A549 (cell line): ENCODE data around the gene HBG1. TPM values are rescaled to one million over a fixed set of nuclear protein-coding genes. Genes with fewer than 3 reads are reported as not detected.

Source experiments
- ATAC-seq, 2 experiments: fragments of 200-7000 bp in 1 of 2; fragments of >200 bp in 1 of 2; cut with Nextera tagmentation in 1 of 2; cut with Tn5 transposase in 1 of 2; 3 replicates each; pipeline versions ENCODE4 v1.8.0 to v1.9.1; 2018 to 2020; ENCODE audit warnings: mild to moderate bottlenecking in 1 of 2, moderate library complexity in 1 of 2
- CTCF ChIA-PET: fragments of 300-600 bp; sonication (Branson Sonifier 250); formaldehyde crosslinking; extraction: SDS; loops from one replicate; lab custom pipeline; 2021; ENCODE audit warnings: antibody characterized with exemption, inconsistent platforms; lab: Yijun Ruan, JAX
- POLR2A ChIA-PET: fragments of 350-600 bp; formaldehyde crosslinking; extraction: SDS; loops from one replicate; lab custom pipeline; 2021; ENCODE audit warnings: antibody characterized with exemption, inconsistent platforms; lab: Yijun Ruan, JAX
- DNase-seq, 2 experiments: peaks; one replicate each; pipeline versions ENCODE4 v3.0.0 to v3.0.0-alpha.2; 2011 to 2016; ENCODE audit warnings: low read depth in 1 of 2, low spot score in 1 of 2
- FAIRE-seq: peaks from 2 replicates; lab custom pipeline; 2011; peaks lifted over from hg19 to GRCh38; lab: Jason Lieb, UNC
- H3K27ac ChIP-seq, 2 experiments: fragments of >200 bp; sonication (Bioruptor Twin); formaldehyde crosslinking; 3 replicates each; pipeline ENCODE4 v1.5.1; 2016 to 2017
- H3K4me1 ChIP-seq: fragments of >200 bp; sonication (Bioruptor Twin); formaldehyde crosslinking; 3 replicates; pipeline ENCODE4 v1.6.1; 2016
- H3K4me2 ChIP-seq: fragments of >200 bp; sonication (Bioruptor Twin); formaldehyde crosslinking; 3 replicates; pipeline ENCODE4 v1.6.1; 2016
- H3K4me3 ChIP-seq: fragments of >200 bp; sonication (Bioruptor Twin); formaldehyde crosslinking; 3 replicates; pipeline ENCODE4 v1.5.1; 2016
- H3K9me3 ChIP-seq: fragments of >200 bp; sonication (Bioruptor Twin); formaldehyde crosslinking; 3 replicates; pipeline ENCODE4 v1.6.1; 2016
- ATOH8 ChIP-seq: fragments of 250-450 bp; sonication (Bioruptor Pico); IDR thresholded peaks from 2 replicates; pipeline ENCODE4 v1.5.0; 2020; ENCODE audit warnings: low read depth, mild to moderate bottlenecking, moderate library complexity
- BCL3 ChIP-seq: fragments of >200 bp; sonication (Bioruptor Twin); formaldehyde crosslinking; IDR thresholded peaks from 3 replicates; pipeline ENCODE4 v1.6.1; 2016
- CBX8 ChIP-seq: fragments of 200-600 bp; sonication (generic); IDR thresholded peaks from 2 replicates; pipeline ENCODE4 v1.6.1; 2016
- CEBPB ChIP-seq, 2 experiments: fragments of >200 bp in 1 of 2; sonication (Bioruptor Twin) in 1 of 2; formaldehyde crosslinking in 1 of 2; IDR thresholded peaks; 2 replicates each; pipeline ENCODE4 v1.6.1; 2012 to 2016
- CHD4 ChIP-seq: fragments of 200-600 bp; sonication (generic); IDR thresholded peaks from 2 replicates; pipeline ENCODE4 v1.6.1; 2016; ENCODE audit warnings: antibody characterized with exemption, mild to moderate bottlenecking, borderline replicate concordance
- E2F6 ChIP-seq: IDR thresholded peaks from 2 replicates; pipeline ENCODE4 v1.6.1; 2012; ENCODE audit warnings: low read depth, borderline replicate concordance
- EHF ChIP-seq: fragments of 250-450 bp; sonication (Bioruptor Pico); IDR thresholded peaks from 2 replicates; pipeline ENCODE4 v1.5.0; 2020; ENCODE audit warnings: mild to moderate bottlenecking
- EP300 ChIP-seq, 2 experiments: fragments of >200 bp; sonication (Bioruptor Twin); formaldehyde crosslinking; IDR thresholded peaks; 2 replicates in 1 of 2; 3 replicates in 1 of 2; pipeline ENCODE4 v1.6.1; 2016 to 2017
- FOSB ChIP-seq: fragments of 250-450 bp; sonication (Bioruptor Pico); IDR thresholded peaks from 2 replicates; pipeline ENCODE4 v1.5.0; 2020; ENCODE audit warnings: mild to moderate bottlenecking, moderate library complexity
- FOSL2 ChIP-seq, 2 experiments: fragments of 450-650 bp in 1 of 2; fragments of >200 bp in 1 of 2; sonication (Bioruptor Twin) in 1 of 2; formaldehyde crosslinking; IDR thresholded peaks; 2 replicates each; pipeline versions ENCODE4 v1.5.0 to v1.6.1; 2016 to 2020; ENCODE audit warnings: mild to moderate bottlenecking in 1 of 2, moderate library complexity in 1 of 2
- GATA3 ChIP-seq: IDR thresholded peaks from 2 replicates; pipeline ENCODE4 v1.6.1; 2012; ENCODE audit warnings: borderline replicate concordance
- HDAC2 ChIP-seq: fragments of 200-600 bp; sonication (generic); IDR thresholded peaks from 2 replicates; pipeline ENCODE4 v1.6.1; 2016
- HES2 ChIP-seq: fragments of >200 bp; sonication (Bioruptor Twin); formaldehyde crosslinking; IDR thresholded peaks from 2 replicates; pipeline ENCODE4 v1.6.1; 2016
- HEYL ChIP-seq: fragments of 250-450 bp; sonication (Bioruptor Pico); IDR thresholded peaks from 2 replicates; pipeline ENCODE4 v1.8.0; 2021; ENCODE audit warnings: mild to moderate bottlenecking, moderate library complexity
- HOXB13 ChIP-seq: fragments of 250-450 bp; sonication (Bioruptor Pico); IDR thresholded peaks from 2 replicates; pipeline ENCODE4 v1.5.0; 2020; ENCODE audit warnings: low read depth, mild to moderate bottlenecking, moderate library complexity
- HOXB5 ChIP-seq: fragments of 250-450 bp; sonication (Bioruptor Pico); IDR thresholded peaks from 2 replicates; pipeline ENCODE4 v1.5.0; 2020; ENCODE audit warnings: mild to moderate bottlenecking, moderate library complexity
- JUNB ChIP-seq: fragments of >200 bp; sonication (Bioruptor Twin); formaldehyde crosslinking; IDR thresholded peaks from 2 replicates; pipeline ENCODE4 v1.6.1; 2016
- KDM5A ChIP-seq: fragments of 200-600 bp; sonication (generic); IDR thresholded peaks from 2 replicates; pipeline ENCODE4 v1.6.1; 2016; ENCODE audit warnings: antibody characterized with exemption, mild to moderate bottlenecking
- MAFK ChIP-seq: fragments of 450-650 bp; IDR thresholded peaks from 2 replicates; pipeline ENCODE4 v1.6.1; 2014; ENCODE audit not compliant: partially characterized antibody
- MAZ ChIP-seq: fragments of 150-350 bp; IDR thresholded peaks from 2 replicates; pipeline ENCODE4 v1.6.1; 2014; ENCODE audit warnings: antibody characterized with exemption, low read depth, low read length, borderline replicate concordance
- NR3C1 ChIP-seq: fragments of >200 bp; sonication (Bioruptor Twin); formaldehyde crosslinking; IDR thresholded peaks from 3 replicates; pipeline ENCODE4 v1.6.1; 2017
- RAD21 ChIP-seq, 2 experiments: fragments of >200 bp in 1 of 2; sonication (Bioruptor Twin) in 1 of 2; formaldehyde crosslinking in 1 of 2; IDR thresholded peaks in 1 of 2; conservative IDR thresholded peaks in 1 of 2; 2 replicates in 1 of 2; 3 replicates in 1 of 2; pipeline ENCODE4 v1.6.1; 2012 to 2018; ENCODE audit warnings: inconsistent platforms in 1 of 2
- RARB ChIP-seq: fragments of 250-450 bp; sonication (Bioruptor Pico); IDR thresholded peaks from 2 replicates; pipeline ENCODE4 v1.8.0; 2021; ENCODE audit warnings: mild to moderate bottlenecking, moderate library complexity
- RFX5 ChIP-seq: fragments of 450-650 bp; IDR thresholded peaks from 2 replicates; pipeline ENCODE4 v1.7.1; 2014; ENCODE audit warnings: antibody characterized with exemption, mild to moderate bottlenecking, moderate library complexity
- RNF2 ChIP-seq: fragments of 200-600 bp; sonication (generic); IDR thresholded peaks from 2 replicates; pipeline ENCODE4 v1.6.1; 2016; ENCODE audit warnings: low read depth, mild to moderate bottlenecking, antibody characterized with exemption, moderate library complexity, borderline replicate concordance
- SMC3 ChIP-seq: fragments of >200 bp; sonication (Bioruptor Twin); formaldehyde crosslinking; IDR thresholded peaks from 3 replicates; pipeline ENCODE4 v1.6.1; 2018; ENCODE audit warnings: inconsistent platforms
- TFCP2L1 ChIP-seq: fragments of 250-450 bp; sonication (Bioruptor Pico); IDR thresholded peaks from 2 replicates; pipeline ENCODE4 v1.5.0; 2021; ENCODE audit warnings: mild to moderate bottlenecking
- TP53 ChIP-seq: fragments of 250-450 bp; sonication (Bioruptor Pico); IDR thresholded peaks from 2 replicates; pipeline ENCODE4 v1.5.0; 2021; ENCODE audit warnings: mild to moderate bottlenecking, moderate library complexity
- ZC3H11A ChIP-seq: fragments of 450-650 bp; IDR thresholded peaks from 2 replicates; pipeline ENCODE4 v1.6.1; 2014; ENCODE audit warnings: antibody characterized with exemption, mild to moderate bottlenecking
- ZNF302 ChIP-seq: fragments of 250-450 bp; sonication (Bioruptor Pico); IDR thresholded peaks from 2 replicates; pipeline ENCODE4 v1.9.0; 2021; ENCODE audit warnings: inconsistent platforms, mild to moderate bottlenecking, moderate library complexity
- ZSCAN20 ChIP-seq: fragments of 250-450 bp; sonication (Bioruptor Pico); IDR thresholded peaks from 2 replicates; pipeline ENCODE4 v1.8.0; 2022; ENCODE audit warnings: mild to moderate bottlenecking, moderate library complexity
- WGBS: methylation state at CpG from one replicate; pipeline ENCODE4 v1.1.6; 2017; ENCODE audit errors: missing lambda C conversion rate; 5-methylcytosine and 5-hydroxymethylcytosine counted together
- polyA plus RNA-seq, 4 experiments: library from polyadenylated mRNA; depleted of rRNA in 3 of 4; stranded (reverse); fragments of >200 nt; fragmentation: RNase III in 1 of 4; extraction: RNeasy Plus Mini Kit Qiagen cat#74134 plus additional on column Dnase treatment in 1 of 4; gene quantifications; 2 replicates in 3 of 4; 3 replicates in 1 of 4; pipeline ENCODE4 v1.2.3, GENCODE V29; 2011 to 2017
- TF ChIP-seq, protein P1 (sequence below): IDR thresholded peaks from 2 replicates; pipeline ENCODE4 v1.6.1; 2012

The HBG1 gene
- polyA plus RNA-seq, 2 of the 4 experiments (the other 2 are of a cell fraction), result not detected

GRCh38 chr11:5272395-5273017 lies 22.8 kb upstream of the HBG1 start:
- 67% methylated on average over 4 of the region's 4 CpGs for WGBS
- no peak overlapping the region for H3K4me2 ChIP-seq
- H3K4me1 ChIP-seq, result no peaks in the 10 kb centered on the region
- no peak overlapping the region for H3K4me3 ChIP-seq
- H3K9me3 ChIP-seq, result no peaks in the 10 kb centered on the region
- ATAC-seq, result no peak
- H3K27ac ChIP-seq, result no peak overlapping the region
- no peak for TF ChIP-seq BCL3
- TF ChIP-seq ZC3H11A, result no peak
- no peak for TF ChIP-seq RNF2
- no peak for TF ChIP-seq EHF (CRISPR knock-in tag)
- TF ChIP-seq MAFK, result no peak
- TF ChIP-seq KDM5A, result no peak
- no peak for TF ChIP-seq CHD4
- no peak for TF ChIP-seq HES2
- TF ChIP-seq HOXB5 (CRISPR knock-in tag), result no peak
- no peak for TF ChIP-seq ZSCAN20 (CRISPR knock-in tag)
- TF ChIP-seq JUNB, result no peak
- TF ChIP-seq, all 56 proteins: peak for 0
- no peak for DNase-seq
- FAIRE-seq, result no peak
- POLR2A ChIA-PET, result no interaction called here
- CTCF ChIA-PET, result no interaction called here

- ChIA-PET POLR2A (no interaction called here), CTCF (interaction anchor here (1.7 kb wide), 1 partner anchor 10 kb away, joined by 5 read pairs; no protein-coding TSS in a partner anchor)
- no peaks in the 10 kb centered on the region for H3K9me3 ChIP-seq
- DNase-seq, result no peak
- no peak for FAIRE-seq
- no peak within 1 kb of the TSS for H3K4me2 ChIP-seq
- no peaks in the 10 kb centered on the region for H3K4me1 ChIP-seq
- 64% methylated on average over 4 of the region's 4 CpGs for WGBS
- ATAC-seq, result no peak
- no peak within 1 kb of the TSS for H3K27ac ChIP-seq
- no peak within 1 kb of the TSS for H3K4me3 ChIP-seq
- no peak for TF ChIP-seq HEYL (CRISPR knock-in tag)
- TF ChIP-seq FOSL2 (IDR thresholded peaks at IDR 0.05), result no peak
- no peak for TF ChIP-seq FOSL2 (CRISPR knock-in tag; IDR thresholded peaks at IDR 0.05)
- TF ChIP-seq JUNB, result no peak
- no peak for TF ChIP-seq NR3C1
- no peak for TF ChIP-seq HDAC2
- no peak for TF ChIP-seq CEBPB (IDR thresholded peaks at IDR 0.05)
- no peak for TF ChIP-seq TFCP2L1
- TF ChIP-seq CHD4, result no peak
- TF ChIP-seq HOXB13, result no peak
- no peak for TF ChIP-seq RARB
- no peak for TF ChIP-seq E2F6
- no peak for TF ChIP-seq CBX8
- no peak for TF ChIP-seq GATA3
These were observed 20.1 kb upstream of the HBG1 start, which contains the start of gene HBE1 for GRCh38 chr11:5269715-5270147. Gene HBE1, minus strand, starts transcription at chr11:5269945. Its CDS starts 55 bp downstream, at chr11:5269890.

DNA sequence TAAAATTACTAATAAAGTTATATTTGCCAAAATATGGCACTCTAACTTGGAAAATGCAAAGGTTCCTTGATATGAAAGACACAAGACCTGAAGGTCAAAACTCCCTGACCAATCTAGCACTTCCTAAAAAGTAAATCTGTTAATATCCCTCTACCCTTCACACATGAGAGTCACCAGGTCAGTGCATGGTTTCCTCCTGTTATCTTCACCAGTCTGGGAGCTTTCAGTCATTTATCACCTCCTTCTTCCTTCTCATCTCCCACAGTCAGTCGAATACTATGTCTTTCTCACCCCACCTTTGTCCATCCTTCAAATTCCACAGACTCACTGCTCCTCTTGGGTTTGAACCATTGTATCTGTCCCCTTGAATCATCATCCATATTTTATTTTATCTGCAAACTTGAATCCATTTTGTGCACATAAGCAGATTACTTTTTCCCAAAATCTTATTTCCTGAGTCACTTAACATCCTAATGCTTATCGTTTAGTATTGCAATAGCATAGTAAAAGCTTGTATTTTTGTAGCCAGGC lies 17.4 kb upstream of the HBG1 start:
- H3K4me2 ChIP-seq, result no peak overlapping the region
- no peak for FAIRE-seq
- no peak overlapping the region for H3K27ac ChIP-seq
- H3K4me1 ChIP-seq, result no peaks in the 10 kb centered on the region
- no peak overlapping the region for H3K4me3 ChIP-seq
- no peak for ATAC-seq
- 25% methylated on average over 2 of the region's 2 CpGs for WGBS
- no peaks in the 10 kb centered on the region for H3K9me3 ChIP-seq
- no peak for DNase-seq
- ChIA-PET POLR2A (no interaction called here), CTCF (interaction anchor here (1.2 to 1.6 kb wide), 2 partner anchors 9 to 242 kb away, joined by 3 to 5 read pairs; partner anchors contain the start of gene UBQLN3)
- TF ChIP-seq RARB (no peak), EP300 (IDR thresholded peaks at IDR 0.05) (no peak), TP53 (no peak), HDAC2 (no peak), RFX5 (no peak), HEYL (CRISPR knock-in tag) (no peak), ZNF302 (CRISPR knock-in tag) (no peak), MAFK (no peak), SMC3 (no peak), ATOH8 (CRISPR knock-in tag) (no peak), RAD21 (conservative IDR thresholded peaks at IDR 0.05 in 1 of 2, IDR thresholded peaks at IDR 0.05 in 1 of 2) (no peak), HES2 (no peak), MAZ (no peak), FOSB (no peak)
- TF ChIP-seq, protein P1, sequence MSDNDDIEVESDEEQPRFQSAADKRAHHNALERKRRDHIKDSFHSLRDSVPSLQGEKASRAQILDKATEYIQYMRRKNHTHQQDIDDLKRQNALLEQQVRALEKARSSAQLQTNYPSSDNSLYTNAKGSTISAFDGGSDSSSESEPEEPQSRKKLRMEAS, result no peak
